Ishikawa (cell line): ENCODE data around the gene PRAMEF17.

ENCODE experiments used
- CEBPB ChIP-seq: IDR thresholded peaks from 2 replicates; pipeline ENCODE4 v1.6.1; 2012
- CREB1 ChIP-seq: IDR thresholded peaks from 2 replicates; pipeline ENCODE4 v1.6.1; 2012; ENCODE audit warnings: low read depth
- EGR1 ChIP-seq: IDR thresholded peaks from 2 replicates; pipeline ENCODE4 v1.6.1; 2012
- FOXM1 ChIP-seq: IDR thresholded peaks from 2 replicates; pipeline ENCODE4 v1.6.1; 2012; ENCODE audit warnings: low read depth, borderline replicate concordance
- TCF12 ChIP-seq: IDR thresholded peaks from 2 replicates; pipeline ENCODE4 v1.6.1; 2012; ENCODE audit warnings: low read depth
- USF1 ChIP-seq: IDR thresholded peaks from 2 replicates; pipeline ENCODE4 v1.6.1; 2012
- YY1 ChIP-seq: IDR thresholded peaks from 2 replicates; pipeline ENCODE4 v1.6.1; 2012; ENCODE audit warnings: low read depth
- TF ChIP-seq, protein P1 (sequence below): IDR thresholded peaks from 2 replicates; pipeline ENCODE4 v1.6.1; 2012

DNA sequence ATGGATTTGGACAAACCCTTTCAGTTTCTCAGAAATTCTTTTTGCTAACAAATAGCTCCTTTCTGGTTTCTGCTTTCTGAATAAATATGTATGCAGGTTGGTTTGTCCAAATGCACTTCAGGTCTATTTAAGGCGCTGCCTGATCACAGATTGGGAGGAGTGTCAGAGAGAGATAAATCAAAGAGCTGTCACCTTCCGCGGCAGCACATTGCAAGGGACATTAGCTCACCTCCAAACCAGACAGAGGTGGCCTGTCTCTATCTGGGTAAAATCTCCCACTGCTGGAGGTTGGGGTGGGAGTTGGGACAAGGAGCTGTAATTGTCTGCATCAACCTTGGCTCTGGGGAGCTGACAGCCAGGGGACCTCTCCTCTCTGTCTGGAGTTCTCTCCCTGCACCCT, 46.0 kb downstream of the PRAMEF17 start:
- TF ChIP-seq EGR1 (no peak), TCF12 (no peak), FOXM1 (no peak), CREB1 (no peak), CEBPB (no peak), USF1 (no peak), YY1 (no peak)
- TF ChIP-seq, protein P1, sequence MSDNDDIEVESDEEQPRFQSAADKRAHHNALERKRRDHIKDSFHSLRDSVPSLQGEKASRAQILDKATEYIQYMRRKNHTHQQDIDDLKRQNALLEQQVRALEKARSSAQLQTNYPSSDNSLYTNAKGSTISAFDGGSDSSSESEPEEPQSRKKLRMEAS = no peak
